GM12878 (cell line): Measurements from ENCODE around the gene NFIX.

ENCODE experiments used
- FOXM1 ChIP-seq: IDR thresholded peaks from 2 replicates; pipeline ENCODE4 v1.6.1; 2012; ENCODE audit warnings: low read depth, mild to moderate bottlenecking, inconsistent platforms, low read length, moderate library complexity
- JUND ChIP-seq: IDR thresholded peaks from 2 replicates; pipeline ENCODE4 v1.6.1; 2012; ENCODE audit warnings: low read depth, mild to moderate bottlenecking, low read length, improper control_type of control experiment, moderate library complexity
- MTA3 ChIP-seq: IDR thresholded peaks from 2 replicates; pipeline ENCODE4 v1.6.1; 2012; ENCODE audit warnings: low read length, inconsistent platforms, borderline replicate concordance
- POLR2A ChIP-seq: IDR thresholded peaks from 2 replicates; pipeline ENCODE4 v1.6.1; 2011; ENCODE audit warnings: low read depth, mild to moderate bottlenecking, low read length
- POLR2AphosphoS5 ChIP-seq: IDR thresholded peaks from 2 replicates; pipeline ENCODE4 v1.6.1; 2011; ENCODE audit warnings: mild to moderate bottlenecking, low read length, inconsistent platforms
- RFX5 ChIP-seq: IDR thresholded peaks from 2 replicates; pipeline ENCODE4 v1.6.1; 2011; ENCODE audit warnings: low read depth, low read length, improper control_type of control experiment
- SMARCA5 ChIP-seq: fragments of 450-650 bp; IDR thresholded peaks from 2 replicates; pipeline ENCODE4 v1.6.1; 2017; ENCODE audit warnings: mild to moderate bottlenecking
- SP1 ChIP-seq: IDR thresholded peaks from one replicate; pipeline ENCODE4 v1.6.1; 2011; ENCODE audit warnings: low read depth, low read length
- STAT1 ChIP-seq: fragments of 450-650 bp; conservative IDR thresholded peaks from 2 replicates; pipeline ENCODE4 v1.6.1; 2014; ENCODE audit warnings: antibody characterized with exemption, mild to moderate bottlenecking
- TCF7 ChIP-seq: IDR thresholded peaks from 2 replicates; pipeline ENCODE4 v1.6.1; 2014; ENCODE audit warnings: antibody characterized with exemption, borderline replicate concordance
- TF ChIP-seq, protein P1 (sequence below): fragments of 150-350 bp; IDR thresholded peaks from 2 replicates; pipeline ENCODE4 v1.6.1; 2014; ENCODE audit warnings: mild to moderate bottlenecking, low read depth, low read length
- TF ChIP-seq, protein P2 (sequence below): IDR thresholded peaks from 2 replicates; pipeline ENCODE4 v1.6.1; 2012; ENCODE audit warnings: low read depth, low read length, improper control_type of control experiment

DNA sequence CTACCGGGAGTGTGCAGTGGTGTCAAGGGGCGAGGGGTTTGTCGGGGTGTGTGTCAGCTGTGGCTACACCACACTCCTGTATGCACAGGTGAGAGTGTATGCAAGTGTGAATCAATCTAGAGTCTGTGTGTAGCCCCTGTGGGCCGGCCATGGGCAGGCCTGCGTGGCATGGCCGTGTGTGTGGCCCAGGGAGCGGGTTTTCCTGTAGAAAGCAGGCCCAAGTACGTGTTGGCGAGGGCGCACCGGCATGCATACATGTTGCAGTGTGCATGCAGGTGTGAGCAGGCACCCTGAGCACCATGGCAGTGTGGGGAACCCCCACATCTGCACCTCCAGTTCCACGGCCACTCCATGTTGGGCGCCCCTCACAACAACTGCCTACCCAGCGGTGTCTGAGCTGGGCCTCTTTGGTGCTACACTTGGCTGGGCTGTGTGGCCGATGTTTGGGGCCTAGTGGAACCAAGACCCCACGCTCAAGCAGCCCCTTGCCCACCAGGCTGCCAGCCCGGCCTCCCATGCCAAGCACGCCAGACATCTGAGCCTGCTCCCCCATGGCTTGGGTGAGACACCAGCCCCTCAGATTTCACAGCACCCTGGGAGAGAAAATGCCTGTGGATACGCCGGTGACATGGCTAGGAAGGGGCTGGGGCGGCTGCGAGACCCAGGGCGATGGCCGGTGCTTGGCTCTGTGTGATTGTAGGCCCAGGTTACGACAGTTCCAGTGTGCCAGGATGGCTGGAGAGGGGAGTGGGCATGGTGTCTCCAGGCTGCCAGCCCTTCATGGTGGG is 2.1 kb downstream of the NFIX start:
- TF ChIP-seq RFX5 = no peak
- TF ChIP-seq FOXM1 = no peak
- TF ChIP-seq STAT1 = no peak
- no peak for TF ChIP-seq POLR2AphosphoS5
- no peak for TF ChIP-seq MTA3
- no peak for TF ChIP-seq POLR2A
- TF ChIP-seq JUND = no peak
- TF ChIP-seq, protein P1, sequence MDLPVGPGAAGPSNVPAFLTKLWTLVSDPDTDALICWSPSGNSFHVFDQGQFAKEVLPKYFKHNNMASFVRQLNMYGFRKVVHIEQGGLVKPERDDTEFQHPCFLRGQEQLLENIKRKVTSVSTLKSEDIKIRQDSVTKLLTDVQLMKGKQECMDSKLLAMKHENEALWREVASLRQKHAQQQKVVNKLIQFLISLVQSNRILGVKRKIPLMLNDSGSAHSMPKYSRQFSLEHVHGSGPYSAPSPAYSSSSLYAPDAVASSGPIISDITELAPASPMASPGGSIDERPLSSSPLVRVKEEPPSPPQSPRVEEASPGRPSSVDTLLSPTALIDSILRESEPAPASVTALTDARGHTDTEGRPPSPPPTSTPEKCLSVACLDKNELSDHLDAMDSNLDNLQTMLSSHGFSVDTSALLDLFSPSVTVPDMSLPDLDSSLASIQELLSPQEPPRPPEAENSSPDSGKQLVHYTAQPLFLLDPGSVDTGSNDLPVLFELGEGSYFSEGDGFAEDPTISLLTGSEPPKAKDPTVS = no peak
- no peak for TF ChIP-seq TCF7
- no peak for TF ChIP-seq SMARCA5
- no peak for TF ChIP-seq SP1
- TF ChIP-seq, protein P2, sequence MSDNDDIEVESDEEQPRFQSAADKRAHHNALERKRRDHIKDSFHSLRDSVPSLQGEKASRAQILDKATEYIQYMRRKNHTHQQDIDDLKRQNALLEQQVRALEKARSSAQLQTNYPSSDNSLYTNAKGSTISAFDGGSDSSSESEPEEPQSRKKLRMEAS = no peak
